ENCODE data around the gene ZSWIM6. TPM values are rescaled to one million over a fixed set of nuclear protein-coding genes. Genes with fewer than 3 reads are reported as not detected.

The ZSWIM6 gene
- total and polyA plus RNA-seq, 2 of the 4 experiments (the other 2 are of a cell fraction) = 10.8 to 14.1 TPM

- no peaks in the 10 kb centered on the region for H3K9me3 ChIP-seq (ENCODE audit: control insufficient read depth, insufficient read depth, low read length)
- no peak overlapping the region for H2BK15ac ChIP-seq (ENCODE audit: low read depth, low read length)
- H2AFZ ChIP-seq (replicated peaks; ENCODE audit: low read length, poor library complexity) = no peak overlapping the region
- ChIA-PET CTCF (no interaction called here), POLR2A (ENCODE audit: unreplicated experiment) (no interaction called here)
- 0 out of 2 replicates have a peak overlapping the region, but pooled peaks have one; percentile 48 for H3K23ac ChIP-seq (ENCODE audit: low read depth, low read length)
- DNase-seq (no peak), ATAC-seq (ENCODE audit: low read depth) (no peak)
- H2BK120ac ChIP-seq (ENCODE audit: low read depth, low read length) = no peak overlapping the region
- H3K56ac ChIP-seq (ENCODE audit: extremely low read depth, insufficient read depth, low read length) = no peak overlapping the region
- H3K27me3 ChIP-seq (ENCODE audit: control insufficient read depth, insufficient read depth, low read length) = no peaks in the 10 kb centered on the region
- no peak overlapping the region for H2AK5ac ChIP-seq (ENCODE audit: low read depth, low read length)
- no peak overlapping the region for H2AK9ac ChIP-seq (replicated peaks; ENCODE audit: low read depth, low read length, poor library complexity)
- peaks cover 14% of the 10 kb centered on the region for H3K9me1 ChIP-seq (ENCODE audit: insufficient read depth, low read length)
- H4K8ac ChIP-seq (ENCODE audit: low read depth in 2 of 2, low read length in 2 of 2) = no peak overlapping the region
- H3K79me1 ChIP-seq (ENCODE audit: low read depth in 1 of 2, low read length in 2 of 2) = peaks cover 25 to 63% of the 10 kb centered on the region in 2 experiments
- H4K20me1 ChIP-seq (ENCODE audit: insufficient read depth, low read length) = peaks cover 62% of the 10 kb centered on the region
- in situ Hi-C loops (cut with MboI; ENCODE audit: low sequenced_read_pairs) = no loop called here
- dilution Hi-C loops (cut with HindIII; ENCODE audit: low sequenced_read_pairs, unreplicated experiment) = no loop called here
- no peak overlapping the region for H4K91ac ChIP-seq (ENCODE audit: insufficient read depth, low read depth, low read length)
- no peak overlapping the region for H3K9ac ChIP-seq (ENCODE audit: low read depth, low read length)
- BruUV-seq (replicated peaks) = no TSS peak
- WGBS, 2 experiments (ENCODE audit: extremely low coverage in 2 of 2, insufficient read length in 1 of 2) = 60% methylated on average over 1 of the region's 1 CpG; no CpG with 5 or more reads in 1 of the 2 experiments
- no peak overlapping the region for H3K4ac ChIP-seq (ENCODE audit: low read depth, low read length)
- H3K4me2 ChIP-seq (ENCODE audit: low read depth, low read length) = no peak overlapping the region
- no peak overlapping the region for H2BK20ac ChIP-seq (ENCODE audit: low read depth, low read length)
- H2BK5ac ChIP-seq (ENCODE audit: low read depth, low read length, poor library complexity, severe bottlenecking) = no peak overlapping the region
- no peaks in the 10 kb centered on the region for H3K36me3 ChIP-seq (ENCODE audit: control insufficient read depth, insufficient read depth, low read length)
- no peak overlapping the region for H3K27ac ChIP-seq (ENCODE audit: insufficient read depth, low read length)
- no peak overlapping the region for H4K5ac ChIP-seq (ENCODE audit: low read depth, low read length)
- H3K4me1 ChIP-seq (ENCODE audit: control insufficient read depth, insufficient read depth, low read length) = peaks cover 8% of the 10 kb centered on the region
- H3K18ac ChIP-seq (ENCODE audit: low read depth, low read length) = peak overlapping the region; percentile 29; the same call in 1 of the 2 replicates
- no peak for TF ChIP-seq RAD21 (IDR thresholded peaks at IDR 0.05; ENCODE audit: low read length)
- TF ChIP-seq FOS (IDR thresholded peaks at IDR 0.05; ENCODE audit: low read depth, low read length) = no peak
- TF ChIP-seq MAZ (IDR thresholded peaks at IDR 0.05; ENCODE audit: borderline replicate concordance, low read depth, low read length) = no peak
- TF ChIP-seq POLR2A (IDR thresholded peaks at IDR 0.05; ENCODE audit: low read depth, low read length) = no peak
- no peak for TF ChIP-seq CEBPB (IDR thresholded peaks at IDR 0.05; ENCODE audit: low read depth, low read length)
- H3K14ac ChIP-seq (replicated peaks; ENCODE audit: low read depth, low read length) = no peak overlapping the region
- no peak overlapping the region for H3K4me3 ChIP-seq (ENCODE audit: insufficient read depth, low read depth, low read length)
- intact Hi-C loops (cut with micrococcal nuclease) = no loop called here
Measured at GRCh38 chr5:61429906-61430305, 97.8 kb downstream of the ZSWIM6 start.
